HepG2 (cell line): ENCODE results near the gene TCF23. TPM values are rescaled to one million over a fixed set of nuclear protein-coding genes. Genes with fewer than 3 reads are reported as not detected.

ENCODE experiments used
- CBFB ChIP-seq: sonication (generic); formaldehyde crosslinking; IDR thresholded peaks from 2 replicates; pipeline ENCODE4 v1.4.0; 2020; ENCODE audit warnings: missing genetic modification reagents
- CHD4 ChIP-seq: fragments of 200-600 bp; sonication (generic); IDR thresholded peaks from 2 replicates; pipeline ENCODE4 v1.7.0; 2017; ENCODE audit warnings: mild to moderate bottlenecking, low read length, borderline replicate concordance
- ESRRA ChIP-seq: sonication (generic); formaldehyde crosslinking; IDR thresholded peaks from 2 replicates; pipeline ENCODE4 v1.5.1; 2020; ENCODE audit warnings: mild to moderate bottlenecking, low read depth, missing genetic modification reagents
- FOXC1 ChIP-seq: sonication (generic); formaldehyde crosslinking; IDR thresholded peaks from 2 replicates; pipeline ENCODE4 v1.8.0; 2022; ENCODE audit warnings: mild to moderate bottlenecking, missing genetic modification reagents, borderline replicate concordance
- FOXM1 ChIP-seq: sonication (generic); formaldehyde crosslinking; IDR thresholded peaks from 2 replicates; pipeline ENCODE4 v1.5.0; 2020; ENCODE audit warnings: missing genetic modification reagents
- KLF12 ChIP-seq: sonication (generic); formaldehyde crosslinking; IDR thresholded peaks from 2 replicates; pipeline ENCODE4 v1.4.0; 2020; ENCODE audit warnings: missing genetic modification reagents, borderline replicate concordance
- MED13 ChIP-seq: sonication (generic); formaldehyde crosslinking; IDR thresholded peaks from 2 replicates; pipeline ENCODE4 v1.5.0; 2020; ENCODE audit warnings: missing genetic modification reagents
- NBN ChIP-seq: fragments of 450-650 bp; conservative IDR thresholded peaks from 2 replicates; pipeline ENCODE4 v1.6.1; 2017
- NR2F2 ChIP-seq: IDR thresholded peaks from 2 replicates; pipeline ENCODE4 v1.6.1; 2012; ENCODE audit warnings: low read depth, inconsistent platforms, borderline replicate concordance
- PHF5A ChIP-seq: IDR thresholded peaks from one replicate; pipeline ENCODE4 v1.6.1; 2018; ENCODE audit warnings: low read depth, missing genetic modification reagents; ENCODE audit not compliant: unreplicated experiment
- PHF8 ChIP-seq: sonication (generic); formaldehyde crosslinking; IDR thresholded peaks from 2 replicates; pipeline ENCODE4 v1.5.0; 2020; ENCODE audit warnings: missing genetic modification reagents
- PPARG ChIP-seq: conservative IDR thresholded peaks from 2 replicates; pipeline ENCODE4 v1.6.1; 2016; ENCODE audit warnings: missing biosample characterization, missing genetic modification reagents
- RARG ChIP-seq: sonication (generic); formaldehyde crosslinking; IDR thresholded peaks from 2 replicates; pipeline ENCODE4 v1.4.0; 2020; ENCODE audit warnings: low read depth, mild to moderate bottlenecking, missing genetic modification reagents
- RBAK ChIP-seq: sonication (generic); formaldehyde crosslinking; IDR thresholded peaks from 2 replicates; pipeline ENCODE4 v1.5.1; 2020; ENCODE audit warnings: mild to moderate bottlenecking, missing genetic modification reagents
- REPIN1 ChIP-seq: sonication (generic); formaldehyde crosslinking; IDR thresholded peaks from 2 replicates; pipeline ENCODE4 v1.8.0; 2022; ENCODE audit warnings: missing genetic modification reagents, low read depth, mild to moderate bottlenecking, borderline replicate concordance
- SALL1 ChIP-seq: sonication (generic); formaldehyde crosslinking; IDR thresholded peaks from 2 replicates; pipeline ENCODE4 v1.8.0; 2022; ENCODE audit warnings: mild to moderate bottlenecking, missing genetic modification reagents
- ZBTB21 ChIP-seq: sonication (generic); formaldehyde crosslinking; IDR thresholded peaks from 2 replicates; pipeline ENCODE4 v1.4.0; 2020; ENCODE audit warnings: missing genetic modification reagents
- ZNF607 ChIP-seq: sonication (generic); formaldehyde crosslinking; IDR thresholded peaks from 2 replicates; pipeline ENCODE4 v1.5.1; 2020; ENCODE audit warnings: missing genetic modification reagents, mild to moderate bottlenecking, borderline replicate concordance
- ZNF724P ChIP-seq: sonication (generic); formaldehyde crosslinking; IDR thresholded peaks from 2 replicates; pipeline ENCODE4 v1.8.0; 2022; ENCODE audit warnings: missing genetic modification reagents, borderline replicate concordance
- ZNF768 ChIP-seq: sonication (generic); formaldehyde crosslinking; IDR thresholded peaks from 2 replicates; pipeline ENCODE4 v1.4.0; 2020; ENCODE audit warnings: missing genetic modification reagents
- polyA plus RNA-seq, 8 experiments: library from polyadenylated mRNA; depleted of rRNA in 3 of 8; stranded (reverse) in 7 of 8; unstranded in 1 of 8; fragments of >200 nt; fragmentation: Illumina TruSeq in 4 of 8; extraction: Trizol in 4 of 8; gene quantifications; 2 replicates each; pipeline versions ENCODE4 v1.2.1 to v1.2.3, GENCODE V29; 2011 to 2016; ENCODE audit warnings: low read depth in 4 of 8, missing spikeins in 1 of 8, mixed read lengths in 1 of 8; ENCODE audit not compliant: insufficient read depth in 1 of 8
- total RNA-seq, 5 experiments: library from RNA; depleted of rRNA; stranded (reverse); fragments of >200 nt; fragmentation: Illumina TruSeq; extraction: Trizol; gene quantifications; 2 replicates each; pipeline ENCODE4 v1.2.3, GENCODE V29; 2016; ENCODE audit warnings: low read depth in 1 of 5
- TF ChIP-seq, protein P1 (sequence below): sonication (generic); formaldehyde crosslinking; IDR thresholded peaks from 2 replicates; pipeline ENCODE4 v1.4.0; 2020; ENCODE audit warnings: mild to moderate bottlenecking, missing genetic modification reagents
- TF ChIP-seq, protein P2 (sequence below): sonication (generic); formaldehyde crosslinking; conservative IDR thresholded peaks from 2 replicates; pipeline ENCODE4 v1.4.0; 2020; ENCODE audit warnings: missing genetic modification reagents
- TF ChIP-seq, protein P3 (sequence below): sonication (generic); formaldehyde crosslinking; IDR thresholded peaks from 2 replicates; pipeline ENCODE4 v1.4.0; 2020; ENCODE audit warnings: missing genetic modification reagents

TCF23 gene
- total and polyA plus RNA-seq, 2 of the 13 experiments (the other 11 are each of a cell fraction or from before 2014, with no cell fraction given): 0.02 to 1.4 TPM

DNA sequence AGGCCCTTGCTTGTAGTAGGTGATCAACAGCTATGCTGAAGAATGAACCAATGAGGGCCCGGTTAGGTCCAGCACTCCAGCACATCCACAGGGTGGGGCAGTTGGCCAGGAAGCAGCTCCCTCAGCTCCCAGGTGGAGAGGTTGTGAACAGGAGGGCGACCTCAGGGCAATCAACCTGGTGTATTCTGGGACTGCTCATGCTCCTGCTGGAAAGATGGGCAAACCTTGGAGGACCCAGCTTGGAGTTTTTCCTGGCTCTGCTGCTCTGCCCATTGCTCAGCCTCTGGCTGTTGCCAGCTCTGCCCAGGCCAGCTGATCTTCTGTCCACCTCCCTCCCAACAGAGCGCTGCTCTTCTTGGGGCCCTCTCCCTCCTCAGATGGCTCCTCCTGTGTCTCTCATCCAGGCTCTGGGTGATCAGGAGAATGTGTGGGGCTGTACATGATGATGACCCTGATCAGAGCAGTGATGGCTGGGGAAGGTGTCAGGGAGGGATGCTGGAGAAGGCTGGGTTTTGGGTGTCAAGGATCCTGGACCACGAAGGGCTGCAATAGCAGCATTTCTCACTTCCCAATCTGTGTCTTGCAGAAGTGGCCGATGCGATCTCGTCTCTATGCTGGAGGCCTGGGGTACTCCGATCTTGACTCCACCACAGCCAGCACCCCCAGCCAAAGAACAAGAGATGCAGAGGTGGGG lies 3.4 kb downstream of the TCF23 start (continued):
- TF ChIP-seq, protein P1, sequence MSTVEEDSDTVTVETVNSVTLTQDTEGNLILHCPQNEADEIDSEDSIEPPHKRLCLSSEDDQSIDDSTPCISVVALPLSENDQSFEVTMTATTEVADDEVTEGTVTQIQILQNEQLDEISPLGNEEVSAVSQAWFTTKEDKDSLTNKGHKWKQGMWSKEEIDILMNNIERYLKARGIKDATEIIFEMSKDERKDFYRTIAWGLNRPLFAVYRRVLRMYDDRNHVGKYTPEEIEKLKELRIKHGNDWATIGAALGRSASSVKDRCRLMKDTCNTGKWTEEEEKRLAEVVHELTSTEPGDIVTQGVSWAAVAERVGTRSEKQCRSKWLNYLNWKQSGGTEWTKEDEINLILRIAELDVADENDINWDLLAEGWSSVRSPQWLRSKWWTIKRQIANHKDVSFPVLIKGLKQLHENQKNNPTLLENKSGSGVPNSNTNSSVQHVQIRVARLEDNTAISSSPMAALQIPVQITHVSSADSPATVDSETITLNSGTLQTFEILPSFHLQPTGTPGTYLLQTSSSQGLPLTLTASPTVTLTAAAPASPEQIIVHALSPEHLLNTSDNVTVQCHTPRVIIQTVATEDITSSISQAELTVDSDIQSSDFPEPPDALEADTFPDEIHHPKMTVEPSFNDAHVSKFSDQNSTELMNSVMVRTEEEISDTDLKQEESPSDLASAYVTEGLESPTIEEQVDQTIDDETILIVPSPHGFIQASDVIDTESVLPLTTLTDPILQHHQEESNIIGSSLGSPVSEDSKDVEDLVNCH (CRISPR knock-in tag): no peak
- TF ChIP-seq ZNF768 (CRISPR knock-in tag): no peak
- no peak for TF ChIP-seq ZNF607 (CRISPR knock-in tag)
- TF ChIP-seq CHD4: no peak
- no peak for TF ChIP-seq NBN
- no peak for TF ChIP-seq PPARG (CRISPR knock-in tag)
- no peak for TF ChIP-seq PHF5A (CRISPR knock-in tag)
- TF ChIP-seq RARG (CRISPR knock-in tag): no peak
- no peak for TF ChIP-seq ZNF724P
- TF ChIP-seq, protein P2, sequence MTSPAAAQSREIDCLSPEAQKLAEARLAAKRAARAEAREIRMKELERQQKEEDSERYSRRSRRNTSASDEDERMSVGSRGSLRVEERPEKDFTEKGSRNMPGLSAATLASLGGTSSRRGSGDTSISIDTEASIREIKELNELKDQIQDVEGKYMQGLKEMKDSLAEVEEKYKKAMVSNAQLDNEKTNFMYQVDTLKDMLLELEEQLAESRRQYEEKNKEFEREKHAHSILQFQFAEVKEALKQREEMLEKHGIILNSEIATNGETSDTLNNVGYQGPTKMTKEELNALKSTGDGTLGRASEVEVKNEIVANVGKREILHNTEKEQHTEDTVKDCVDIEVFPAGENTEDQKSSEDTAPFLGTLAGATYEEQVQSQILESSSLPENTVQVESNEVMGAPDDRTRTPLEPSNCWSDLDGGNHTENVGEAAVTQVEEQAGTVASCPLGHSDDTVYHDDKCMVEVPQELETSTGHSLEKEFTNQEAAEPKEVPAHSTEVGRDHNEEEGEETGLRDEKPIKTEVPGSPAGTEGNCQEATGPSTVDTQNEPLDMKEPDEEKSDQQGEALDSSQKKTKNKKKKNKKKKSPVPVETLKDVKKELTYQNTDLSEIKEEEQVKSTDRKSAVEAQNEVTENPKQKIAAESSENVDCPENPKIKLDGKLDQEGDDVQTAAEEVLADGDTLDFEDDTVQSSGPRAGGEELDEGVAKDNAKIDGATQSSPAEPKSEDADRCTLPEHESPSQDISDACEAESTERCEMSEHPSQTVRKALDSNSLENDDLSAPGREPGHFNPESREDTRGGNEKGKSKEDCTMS (CRISPR knock-in tag): no peak
- peak; percentile 66 for TF ChIP-seq SALL1 (CRISPR knock-in tag)
- TF ChIP-seq MED13 (CRISPR knock-in tag): no peak
- no peak for TF ChIP-seq FOXC1 (CRISPR knock-in tag)
- TF ChIP-seq PHF8 (CRISPR knock-in tag): no peak
- TF ChIP-seq, protein P3, sequence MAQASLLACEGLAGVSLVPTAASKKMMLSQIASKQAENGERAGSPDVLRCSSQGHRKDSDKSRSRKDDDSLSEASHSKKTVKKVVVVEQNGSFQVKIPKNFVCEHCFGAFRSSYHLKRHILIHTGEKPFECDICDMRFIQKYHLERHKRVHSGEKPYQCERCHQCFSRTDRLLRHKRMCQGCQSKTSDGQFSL: no peak
- no peak for TF ChIP-seq REPIN1 (CRISPR knock-in tag)
- TF ChIP-seq KLF12 (CRISPR knock-in tag): no peak
- no peak for TF ChIP-seq ZBTB21 (CRISPR knock-in tag)
- no peak for TF ChIP-seq FOXM1 (CRISPR knock-in tag)
- no peak for TF ChIP-seq CBFB (CRISPR knock-in tag)
- TF ChIP-seq RBAK (CRISPR knock-in tag): no peak
- no peak for TF ChIP-seq ESRRA (CRISPR knock-in tag)
- no peak for TF ChIP-seq NR2F2
- TF ChIP-seq, all 625 proteins: peak for 64
